Iris pigment epithelial cell (primary cell): ENCODE results near the gene ATP10B.

ENCODE experiments used
- DNase-seq: peaks from one replicate; pipeline ENCODE4 v3.0.0-alpha.2; 2011; ENCODE audit warnings: low read depth

ATP10B gene

DNA sequence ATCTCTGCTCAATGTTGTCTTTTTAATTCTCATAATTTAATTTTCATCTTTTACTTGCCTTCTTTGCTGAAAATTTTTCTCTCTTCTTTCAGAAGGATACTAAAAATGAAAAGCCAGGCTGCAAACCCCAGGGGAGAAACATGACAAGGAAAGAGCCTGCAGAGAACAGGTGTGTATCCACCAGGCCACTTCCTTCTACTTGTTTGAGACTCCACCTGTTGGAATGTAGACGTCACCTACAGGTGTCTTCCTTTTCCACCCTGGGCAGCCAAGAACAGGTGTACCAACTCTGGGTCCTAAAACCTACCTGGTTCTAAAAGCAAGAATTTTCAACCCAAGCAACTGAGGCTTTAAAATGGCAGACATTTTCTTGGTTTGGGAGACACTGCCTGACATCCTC lies 166.8 kb downstream of the ATP10B start:
- DNase-seq = no peak

DNA sequence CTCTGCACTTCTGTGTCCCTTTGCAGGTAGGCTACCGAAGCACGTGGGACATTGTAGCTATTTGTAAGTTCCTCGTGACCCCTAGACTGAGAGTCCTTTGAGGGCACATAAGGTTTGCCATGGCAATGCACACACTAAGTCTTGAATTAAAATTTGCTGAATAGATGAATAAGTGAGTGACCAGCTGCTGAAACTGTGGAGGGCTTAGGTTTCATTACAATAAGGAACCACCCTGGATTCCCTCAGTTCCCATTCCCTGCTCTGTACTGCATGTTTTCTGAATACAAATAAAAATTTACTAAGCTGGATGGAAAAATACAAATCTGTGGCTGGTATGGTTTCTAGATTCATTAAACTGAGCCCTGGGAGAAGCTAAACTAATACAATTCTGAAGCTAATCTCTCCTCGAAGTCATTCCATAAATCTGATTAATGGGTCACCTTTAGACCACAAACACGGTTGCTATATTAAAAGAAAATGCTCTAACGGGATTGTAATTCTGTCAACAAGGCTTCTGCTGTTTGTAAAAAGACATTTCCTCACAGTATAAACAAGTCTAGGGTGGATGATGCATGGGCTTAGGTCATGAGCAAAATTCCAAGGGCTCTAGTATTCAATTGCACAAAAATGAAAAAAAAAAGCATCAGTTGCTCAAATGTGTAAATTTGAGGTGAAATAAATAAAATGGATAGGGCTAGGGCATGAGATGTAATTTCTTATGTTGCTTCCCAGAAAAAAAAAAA lies 172.3 kb downstream of the ATP10B start:
- no peak for DNase-seq

DNA sequence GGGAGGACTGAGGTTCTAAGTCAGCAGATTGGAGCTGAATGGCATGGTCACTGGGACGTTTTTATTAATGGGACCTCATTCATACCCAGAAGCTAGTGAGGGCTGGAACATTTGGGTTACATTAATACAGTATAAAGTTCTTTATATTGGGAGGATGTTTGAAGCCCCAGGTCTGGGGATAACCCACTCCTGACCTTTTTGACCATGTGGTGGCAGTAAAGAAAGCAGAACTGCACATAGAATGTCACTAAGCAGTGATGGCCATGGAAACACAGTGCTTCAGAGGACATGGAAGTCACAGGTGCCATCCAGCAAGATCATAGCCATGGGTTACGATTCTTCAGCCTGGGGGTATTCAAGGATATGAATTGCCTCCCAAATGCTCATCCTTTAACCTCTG lies 176.0 kb downstream of the ATP10B start:
- DNase-seq = no peak

DNA sequence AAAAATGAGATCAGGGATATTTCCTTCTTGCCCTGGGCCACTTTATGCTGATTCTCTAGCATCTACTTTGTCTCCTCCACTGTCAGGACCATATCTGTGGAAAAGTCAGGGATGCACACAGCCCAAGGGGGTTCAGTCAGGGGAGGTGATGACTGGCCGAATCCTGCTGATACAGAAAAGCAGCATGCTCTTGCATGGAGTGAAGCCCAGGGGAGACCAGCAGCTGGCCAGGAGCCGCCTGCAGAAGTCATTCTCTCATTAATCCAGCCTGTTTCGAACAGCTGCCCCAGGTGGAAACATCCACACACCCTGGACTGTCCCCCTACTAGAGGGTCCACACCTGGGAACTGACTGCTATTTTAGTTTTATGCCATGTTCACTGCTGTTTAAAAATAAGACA lies 177.1 kb downstream of the ATP10B start:
- no peak for DNase-seq

DNA sequence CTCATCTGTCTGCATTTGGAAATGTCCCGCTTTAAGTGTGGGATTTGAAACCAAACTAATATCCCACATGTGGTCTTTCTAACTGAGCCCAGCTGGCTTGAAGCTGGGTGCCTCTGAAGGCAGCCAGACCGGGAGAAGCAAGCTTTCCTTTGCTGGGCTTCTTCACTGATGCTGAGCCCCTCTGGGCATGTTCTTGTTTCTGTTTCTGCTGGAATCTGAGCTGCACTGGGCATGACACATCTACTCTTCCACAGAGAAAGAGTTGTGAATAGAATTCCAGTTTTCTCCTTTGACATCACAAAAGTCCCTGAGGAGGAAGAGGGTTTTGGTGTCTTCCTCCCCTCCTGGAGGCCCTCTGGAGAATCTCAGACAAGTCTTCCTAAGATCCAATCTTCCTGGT lies 179.5 kb downstream of the ATP10B start:
- DNase-seq = no peak

DNA sequence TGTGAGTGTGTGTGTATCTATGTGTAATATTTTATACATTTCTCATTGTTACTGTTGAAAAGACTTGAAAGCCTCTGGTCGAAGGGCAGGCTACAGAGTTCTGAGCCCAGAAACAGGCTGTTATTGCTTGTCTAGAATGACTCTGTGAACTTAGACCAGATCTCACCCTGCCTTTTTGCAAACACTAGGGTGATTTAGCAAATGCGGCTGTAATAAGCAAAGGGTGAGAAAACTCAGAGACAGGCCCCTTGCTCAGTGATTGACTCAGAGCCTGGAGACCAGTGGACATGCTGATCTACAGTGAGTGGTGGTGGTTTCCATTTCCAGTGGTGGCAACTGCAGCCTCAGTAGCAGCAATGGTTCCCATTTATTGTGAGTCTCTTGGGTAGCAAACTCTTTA lies 183.7 kb downstream of the ATP10B start:
- DNase-seq = no peak

DNA sequence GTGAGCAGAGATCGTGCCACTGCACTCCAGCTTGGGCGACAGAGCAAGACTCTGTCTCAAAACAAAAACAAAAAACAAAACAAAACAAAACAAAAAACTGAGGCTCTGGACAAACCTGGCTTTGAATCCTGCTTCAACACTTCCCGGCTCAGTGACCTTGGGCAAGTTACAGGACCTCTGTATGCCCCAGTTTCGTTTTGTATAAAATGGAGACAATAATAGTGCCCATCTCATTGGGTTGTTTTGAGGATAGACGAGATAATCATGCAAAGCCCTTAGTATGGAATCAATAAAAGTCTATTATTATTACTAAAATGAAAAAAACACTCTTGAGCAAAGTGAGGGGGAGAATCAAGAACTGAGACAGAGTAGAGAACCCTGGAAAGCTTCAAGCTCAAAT lies 184.9 kb downstream of the ATP10B start:
- DNase-seq = no peak

DNA sequence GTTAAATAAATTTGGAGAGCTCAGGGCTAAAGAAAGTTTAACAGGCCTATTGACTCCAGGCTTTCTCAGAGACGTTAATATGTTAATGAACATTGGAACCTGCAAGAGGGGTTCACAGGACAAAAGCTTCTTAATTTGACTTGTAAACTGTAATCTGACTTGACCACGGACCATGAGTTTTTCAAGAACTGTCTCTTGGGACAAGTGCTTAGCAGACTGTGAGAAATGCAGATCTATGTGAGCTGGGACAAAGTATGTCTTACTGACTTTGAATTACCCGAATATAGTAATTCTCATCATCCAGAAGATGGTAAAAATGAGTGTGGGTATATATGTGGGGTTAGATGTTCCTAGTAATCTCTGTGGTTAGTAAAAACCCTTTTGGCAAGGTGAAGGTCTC lies 186.6 kb downstream of the ATP10B start:
- no peak for DNase-seq

DNA sequence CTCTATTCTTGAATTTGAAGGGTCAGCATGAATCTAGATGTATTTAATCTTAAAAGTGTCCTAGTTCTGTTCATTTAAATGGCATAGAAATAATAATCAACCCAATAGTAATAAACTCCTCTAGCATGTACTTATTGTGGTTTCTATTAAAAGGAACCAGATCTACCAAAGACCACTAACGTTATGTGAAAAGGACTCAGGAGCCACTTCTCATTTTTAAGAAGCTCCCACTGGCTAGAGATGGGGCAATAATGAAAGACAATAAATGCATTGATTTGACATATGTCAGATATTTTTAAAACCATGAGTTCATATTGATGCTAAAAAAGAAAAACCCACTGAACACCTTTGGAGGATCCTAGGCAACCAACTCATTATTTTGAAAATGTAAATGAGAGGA lies 191.9 kb downstream of the ATP10B start:
- DNase-seq = no peak

DNA sequence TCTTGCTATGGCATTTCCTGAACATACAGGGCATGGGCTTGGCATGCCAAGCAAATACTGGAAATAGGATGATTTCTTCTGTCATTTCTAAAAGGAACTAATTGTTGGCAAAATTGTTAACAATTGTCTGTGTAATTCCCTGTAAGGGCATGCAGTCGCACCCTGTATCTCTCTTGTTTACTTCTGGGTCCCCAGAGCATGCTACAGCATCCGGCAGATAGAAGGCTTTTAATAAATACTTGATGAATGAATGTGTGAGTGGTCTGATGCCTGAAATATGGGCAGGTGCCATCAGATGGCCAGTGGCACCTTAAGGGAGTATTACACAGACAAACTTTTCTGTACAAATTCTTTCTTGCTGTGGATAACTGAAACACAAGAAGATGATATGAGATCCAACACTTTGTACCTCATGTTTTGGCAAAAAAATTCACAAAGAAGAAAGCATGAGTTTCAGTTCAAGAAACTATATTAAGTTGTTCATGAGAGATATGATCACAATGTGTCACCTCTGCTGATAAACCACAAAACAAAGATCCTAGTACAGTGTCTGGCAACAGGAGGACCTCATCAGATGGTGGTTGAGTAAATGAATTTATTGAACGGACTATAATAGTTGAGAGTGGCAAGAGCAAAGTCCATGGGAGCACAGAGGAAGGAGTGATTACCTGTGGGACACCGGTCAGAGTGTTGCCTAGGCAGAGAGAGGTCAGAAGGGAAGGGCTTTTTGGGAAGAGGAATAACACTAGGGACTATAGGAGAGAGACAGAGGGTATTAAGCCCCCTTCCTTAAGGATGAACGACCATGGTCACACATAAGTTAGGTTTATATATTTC lies 194.2 kb downstream of the ATP10B start:
- DNase-seq = no peak

DNA sequence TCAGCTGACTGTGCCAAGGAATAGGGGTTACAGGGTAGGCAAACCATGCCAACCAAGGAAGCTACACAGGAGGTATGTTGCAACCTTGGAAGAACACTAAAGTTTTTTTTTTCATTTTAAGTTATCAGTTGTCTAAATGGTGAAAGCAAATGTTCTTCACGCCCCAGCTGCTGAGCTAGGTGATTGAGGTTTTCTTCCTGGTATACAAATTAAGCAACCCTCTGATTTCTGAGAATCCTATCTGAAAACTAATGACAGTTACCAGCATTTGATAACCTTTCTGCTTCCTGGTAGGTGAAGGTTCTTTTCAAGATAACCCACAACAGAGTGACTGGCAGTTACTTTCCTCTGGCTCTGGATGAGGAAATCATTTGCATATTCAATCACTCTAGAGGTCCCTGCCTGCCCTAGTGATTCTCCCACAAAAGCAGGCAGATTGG lies 194.9 kb downstream of the ATP10B start:
- DNase-seq = no peak

DNA sequence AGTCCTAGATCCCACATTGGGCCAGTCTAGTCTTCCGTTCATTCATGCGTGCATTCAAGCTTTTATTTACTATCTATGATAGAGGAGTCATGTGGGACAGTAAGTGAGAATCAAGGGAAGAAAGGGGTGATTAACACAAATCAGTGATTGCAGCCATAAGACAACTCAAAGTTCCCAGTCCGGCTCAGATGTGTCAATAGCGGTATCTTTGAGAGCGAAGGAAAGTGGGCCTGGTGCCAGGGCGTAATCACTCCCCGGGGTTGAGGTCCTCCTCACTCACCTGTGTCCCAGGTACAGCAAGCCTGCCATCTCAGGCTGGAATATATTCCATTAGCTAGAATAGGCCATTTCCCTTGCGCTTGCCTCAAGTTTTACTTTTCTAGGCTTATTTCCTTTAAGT lies 196.3 kb downstream of the ATP10B start:
- DNase-seq = no peak

DNA sequence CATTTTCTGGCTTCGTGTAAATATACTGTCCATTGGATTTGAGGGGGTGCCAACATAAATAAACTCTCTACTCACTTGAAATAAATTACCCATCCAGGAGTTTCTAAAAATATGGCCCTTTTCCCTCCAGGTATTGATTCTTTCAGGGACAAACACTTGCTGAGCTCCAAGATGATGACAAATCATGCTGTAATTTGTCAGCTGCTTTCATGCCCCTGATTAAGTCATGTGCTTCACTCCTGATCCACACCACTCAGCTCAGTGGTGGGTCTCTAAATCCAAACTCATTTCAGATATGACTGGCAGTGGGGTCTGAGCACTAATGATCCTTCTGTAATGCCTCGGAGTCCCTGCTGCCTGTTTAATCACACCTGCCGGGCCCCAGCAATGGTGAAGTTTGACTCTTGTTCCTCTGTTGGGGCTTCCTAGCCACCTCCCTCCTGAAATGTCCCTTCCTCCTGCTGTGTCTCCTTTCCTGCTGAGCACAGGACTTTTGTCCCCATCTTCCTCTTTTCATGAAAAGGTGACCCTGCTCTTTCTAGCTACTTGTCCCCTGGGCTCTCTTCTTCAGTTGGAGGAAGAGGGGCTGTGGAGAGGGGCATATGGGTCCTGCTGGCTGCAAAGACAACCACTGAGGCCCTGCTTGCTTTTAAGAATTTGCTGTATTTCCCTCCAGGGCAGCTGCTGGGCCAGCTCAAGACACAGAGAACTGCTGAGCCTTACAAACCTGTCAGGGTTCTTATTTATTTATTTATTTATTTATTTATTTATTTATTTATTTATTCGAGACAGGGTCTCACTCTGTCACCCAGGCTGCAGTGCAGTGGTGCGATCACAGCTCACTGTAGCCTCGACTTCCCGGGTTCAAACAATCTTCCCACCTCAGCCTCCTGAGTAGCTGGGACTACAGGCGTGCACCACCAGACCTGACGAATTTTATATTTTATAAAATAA lies 200.0 kb downstream of the ATP10B start:
- DNase-seq = no peak

DNA sequence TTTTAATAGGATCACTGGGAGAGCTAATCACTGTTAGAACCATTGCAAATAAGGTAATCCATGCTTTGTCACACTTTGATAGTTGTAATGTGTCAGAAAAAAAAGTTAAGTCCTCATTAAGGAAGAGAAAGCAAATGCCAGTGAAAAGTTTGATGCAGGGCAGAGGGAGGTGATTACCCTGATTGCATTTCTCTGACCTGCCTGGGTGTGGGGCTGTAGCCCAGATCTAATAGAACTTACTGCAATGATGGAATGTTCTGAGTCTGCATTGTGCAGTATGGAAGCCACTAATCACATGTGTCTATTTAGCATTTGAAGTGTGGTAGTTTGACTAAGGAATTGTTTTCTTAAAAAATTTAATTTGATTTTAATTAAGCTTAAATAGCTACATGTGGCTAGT lies 202.7 kb downstream of the ATP10B start:
- DNase-seq = no peak

DNA sequence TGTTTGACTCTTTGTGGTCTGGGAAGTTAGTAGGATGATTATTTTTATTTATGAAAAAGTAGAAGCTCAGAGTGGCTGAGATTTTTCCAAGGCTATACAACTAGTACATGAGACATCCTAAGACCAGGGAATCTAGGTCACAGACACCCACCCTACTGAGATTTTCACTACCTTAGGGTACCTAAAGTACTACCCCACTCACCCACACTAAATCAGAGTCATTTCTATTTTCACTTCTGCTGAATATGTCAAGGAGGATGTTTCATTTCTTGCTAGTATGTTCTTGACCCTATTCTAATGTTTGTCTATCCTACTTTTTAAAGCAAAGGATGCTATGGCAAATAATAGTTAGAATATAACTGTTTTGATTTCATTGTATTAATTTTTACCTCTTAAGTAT lies 206.0 kb downstream of the ATP10B start:
- no peak for DNase-seq

DNA sequence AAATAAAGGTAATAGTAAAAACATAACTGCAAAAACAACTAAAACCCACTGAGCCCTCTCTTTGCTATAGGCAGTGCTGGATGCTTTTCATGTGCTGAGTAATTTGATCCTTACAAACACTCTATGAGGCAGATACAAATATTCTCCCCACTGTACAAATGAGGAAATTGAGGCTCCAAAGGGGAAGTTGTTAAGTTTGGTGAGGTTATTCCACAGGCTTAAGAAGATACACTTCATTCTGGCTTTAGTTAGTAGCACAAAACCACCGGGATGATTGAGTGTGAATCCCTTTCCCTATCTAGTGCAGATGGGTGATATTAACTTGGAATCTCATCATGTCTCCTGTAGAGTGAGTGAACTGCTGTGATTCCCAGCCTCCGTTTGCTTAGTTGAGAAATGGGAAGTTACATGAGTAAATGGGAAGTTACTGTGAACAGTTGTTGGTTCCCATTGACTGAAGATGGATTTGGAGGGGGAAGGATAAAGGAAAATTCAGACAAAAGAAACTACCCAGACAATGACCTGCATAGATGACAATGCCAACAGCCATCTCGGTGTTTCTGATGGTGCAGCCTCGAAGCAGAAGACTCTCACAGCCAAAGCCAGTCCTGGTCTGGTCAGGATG lies 208.3 kb downstream of the ATP10B start:
- DNase-seq = no peak

DNA sequence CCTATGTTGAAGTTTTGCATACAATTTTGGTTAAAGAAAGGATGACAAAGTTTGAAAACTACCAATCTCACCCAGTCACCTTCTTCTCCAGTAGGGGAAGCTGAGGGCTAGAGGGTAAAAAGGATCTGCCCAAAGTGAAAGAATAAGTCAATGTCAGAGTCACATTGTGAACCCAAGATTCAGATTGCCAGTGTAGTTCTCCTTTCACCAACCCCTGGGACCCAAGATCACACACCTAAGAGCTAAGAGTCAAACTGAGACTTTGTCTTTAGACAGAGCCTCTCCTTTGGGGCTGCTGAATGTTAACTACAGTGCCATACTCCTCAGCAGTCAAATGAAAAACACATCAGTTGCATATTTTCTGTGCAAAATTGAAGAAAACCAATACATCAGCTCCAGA lies 210.6 kb downstream of the ATP10B start:
- no peak for DNase-seq

DNA sequence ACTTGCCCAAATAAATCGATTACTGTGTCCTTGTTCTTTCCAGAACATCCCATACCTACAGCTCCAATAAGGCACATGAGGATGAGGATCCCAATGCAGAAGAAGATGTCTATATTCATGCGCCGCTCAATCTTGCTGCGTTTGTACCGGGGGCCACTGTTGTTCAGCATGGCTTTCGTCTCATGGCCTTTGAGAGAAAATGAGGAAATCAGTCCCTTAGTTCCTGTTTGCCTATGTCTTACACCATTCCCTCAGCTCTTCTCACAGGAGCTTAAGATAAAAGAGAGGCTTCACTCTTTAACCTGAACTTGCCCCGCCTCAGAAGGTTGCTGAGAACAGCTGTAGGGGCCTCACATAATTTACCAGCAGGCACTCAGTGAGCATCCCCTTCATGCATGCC lies 211.6 kb downstream of the ATP10B start:
- DNase-seq = no peak

DNA sequence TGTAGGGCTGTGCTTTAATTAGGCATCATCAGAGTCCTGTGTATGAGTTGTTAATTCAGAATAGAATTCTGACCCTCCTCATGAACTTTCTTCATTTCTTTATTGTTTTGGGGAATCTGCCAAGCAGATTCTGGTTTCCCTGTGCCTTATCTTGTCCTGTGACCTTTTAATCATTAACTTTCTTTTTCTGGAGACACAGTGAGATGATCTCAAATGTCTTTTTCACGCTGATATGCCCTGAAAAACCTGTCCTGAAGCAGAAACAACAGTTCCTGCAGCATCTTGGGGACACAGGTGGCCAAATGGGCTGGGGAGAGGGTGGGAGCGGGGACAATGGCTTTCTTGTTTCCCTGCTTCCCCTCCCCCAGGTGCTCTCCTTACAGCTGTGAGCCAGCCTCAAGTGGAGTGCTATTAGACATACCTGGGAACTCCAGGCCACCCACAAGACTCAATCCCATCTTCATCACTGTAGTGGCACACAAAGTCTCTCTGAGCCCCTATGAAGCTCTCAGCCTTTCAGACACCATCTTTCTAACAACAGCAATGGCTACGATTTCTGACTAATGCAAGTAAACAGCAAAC lies 213.8 kb downstream of the ATP10B start:
- no peak for DNase-seq

DNA sequence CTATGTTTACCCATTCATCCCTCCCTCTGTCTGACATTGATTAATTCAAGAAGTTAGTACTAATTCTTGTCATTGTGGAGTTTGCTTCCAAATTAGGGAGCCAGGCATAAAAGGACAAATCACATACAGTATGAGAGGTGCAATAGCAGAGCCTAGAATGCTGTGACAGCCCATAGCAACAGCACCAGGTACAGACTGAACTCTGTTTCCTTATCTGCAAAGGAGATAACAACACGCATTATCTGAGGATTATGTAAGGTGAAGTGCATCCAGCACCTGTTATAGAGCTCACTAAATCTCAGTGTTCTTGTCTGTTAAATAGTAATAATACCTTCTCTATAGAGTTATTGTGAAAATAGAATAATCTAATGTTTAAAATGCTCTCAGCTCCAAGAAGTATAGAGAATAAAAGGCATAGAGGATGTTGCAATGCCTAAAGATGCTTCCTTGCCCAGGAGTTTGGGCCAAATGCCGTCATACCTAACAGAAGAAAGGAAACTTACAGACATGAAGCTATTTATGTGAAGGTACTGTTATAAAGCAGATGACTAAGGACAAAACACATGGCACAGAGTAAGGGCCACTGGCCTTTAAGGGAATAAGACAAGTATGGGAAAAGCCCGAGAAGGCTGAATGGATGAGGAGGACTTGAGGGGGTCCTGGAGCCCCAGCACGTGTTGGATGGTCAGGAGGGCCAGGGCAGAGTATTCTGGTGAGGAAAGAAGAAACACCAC lies 214.5 kb downstream of the ATP10B start:
- no peak for DNase-seq

DNA sequence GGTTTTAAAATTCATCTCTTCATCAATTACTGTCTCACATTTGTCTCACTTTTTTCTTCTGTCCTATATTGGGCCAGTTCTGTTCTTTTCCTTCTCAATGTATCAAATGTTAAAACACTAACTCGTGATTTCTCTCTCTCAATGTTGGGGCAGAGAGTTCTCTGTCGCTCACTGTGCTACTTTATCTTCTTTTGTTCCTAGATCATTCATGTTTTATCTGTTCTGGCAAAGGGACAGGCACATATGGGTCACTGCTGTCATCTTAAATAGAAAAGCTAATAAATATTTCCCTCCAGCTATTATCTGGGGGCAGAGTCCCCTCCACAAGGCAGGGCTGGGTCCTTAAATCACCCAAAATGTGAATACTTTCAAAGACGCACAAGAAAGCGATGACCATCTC lies 216.3 kb downstream of the ATP10B start:
- DNase-seq = no peak
